GM12801 (cell line): ENCODE results near the gene ZNF132.

ENCODE experiments used
- CTCF ChIP-seq: IDR thresholded peaks from one replicate; pipeline ENCODE4 v1.5.1; 2011; ENCODE audit warnings: control low read depth; ENCODE audit not compliant: insufficient read length; ENCODE audit errors: extremely low read depth

Gene ZNF132

GRCh38 chr19:58406818-58407657 is 32.9 kb downstream of the ZNF132 start:
- no peak for TF ChIP-seq CTCF

- no peak for TF ChIP-seq CTCF
Measured at GRCh38 chr19:58401840-58402421, 38.0 kb downstream of the ZNF132 start.

GRCh38 chr19:58400916-58401839 is 38.8 kb downstream of the ZNF132 start:
- TF ChIP-seq CTCF, result no peak

GRCh38 chr19:58400316-58400915 is 39.5 kb downstream of the ZNF132 start:
- TF ChIP-seq CTCF, result no peak

GRCh38 chr19:58399903-58400302 is 40.0 kb downstream of the ZNF132 start:
- TF ChIP-seq CTCF, result no peak

GRCh38 chr19:58398545-58398944 is 41.4 kb downstream of the ZNF132 start:
- TF ChIP-seq CTCF, result no peak

GRCh38 chr19:58398087-58398486 is 41.9 kb downstream of the ZNF132 start:
- no peak for TF ChIP-seq CTCF
